Heart right ventricle (tissue), 16 donors: Measurements from ENCODE around the gene SPACDR. TPM values are rescaled to one million over a fixed set of nuclear protein-coding genes. Genes with fewer than 3 reads are reported as not detected.

ENCODE experiments used
- ATAC-seq, 8 donors: fragments of 200-7000 bp; cut with Tn5 transposase; one replicate each; pipeline ENCODE4 v1.9.1; 2020; ENCODE audit warnings: mild to moderate bottlenecking in 8 of 8, moderate library complexity in 8 of 8, moderate number of reproducible peaks in 1 of 8
- DNase-seq, 2 donors: peaks; one replicate each; pipeline ENCODE4 v3.0.0-alpha.2; 2020
- H3K27ac ChIP-seq, 10 donors: fragments of 200-600 bp; sonication (generic) in 2 of 10; one replicate each; pipeline versions ENCODE4 v1.5.0 to v1.8.0; 2020 to 2022; ENCODE audit warnings: mild to moderate bottlenecking in 3 of 10
- H3K27me3 ChIP-seq, 7 donors: fragments of 200-600 bp; one replicate each; pipeline ENCODE4 v1.8.0; 2021 to 2022; ENCODE audit warnings: mild to moderate bottlenecking in 2 of 7
- H3K36me3 ChIP-seq, 9 donors: fragments of 200-600 bp; sonication (generic) in 1 of 9; one replicate each; pipeline versions ENCODE4 v1.5.0 to v1.8.0; 2020 to 2022; ENCODE audit warnings: mild to moderate bottlenecking in 2 of 9
- H3K4me1 ChIP-seq, 9 donors: fragments of 200-600 bp; sonication (generic) in 1 of 9; one replicate each; pipeline versions ENCODE4 v1.5.0 to v1.8.0; 2020 to 2022; ENCODE audit warnings: mild to moderate bottlenecking in 4 of 9
- H3K4me3 ChIP-seq, 10 donors: fragments of 200-600 bp; sonication (generic) in 2 of 10; one replicate each; pipeline versions ENCODE4 v1.5.0 to v1.8.0; 2020 to 2022; ENCODE audit warnings: mild to moderate bottlenecking in 7 of 10, moderate library complexity in 2 of 10
- H3K9me3 ChIP-seq, 11 donors: fragments of 200-600 bp in 10 of 11; sonication (generic) in 2 of 11; one replicate each; pipeline versions ENCODE4 v1.5.0 to v1.8.0; 2013 to 2022; ENCODE audit warnings: mild to moderate bottlenecking in 2 of 11, control low read depth in 1 of 11, moderate library complexity in 1 of 11
- CTCF ChIP-seq, 9 donors: fragments of 200-600 bp; sonication (generic) in 2 of 9; IDR thresholded peaks; one replicate each; pipeline versions ENCODE4 v1.5.0 to v1.8.0; 2021 to 2022; ENCODE audit warnings: antibody characterized with exemption in 9 of 9, mild to moderate bottlenecking in 5 of 9, moderate library complexity in 1 of 9
- WGBS, 2 donors: extraction: QIAGEN DNeasy Blood & Tissue Kit; methylation state at CpG; one replicate each; pipeline ENCODE4 v1.1.7; 2013; ENCODE audit warnings: inconsistent platforms in 1 of 2; 5-methylcytosine and 5-hydroxymethylcytosine counted together
- intact Hi-C, 10 donors: fragments of 100-400 bp; cut with DNase I; formaldehyde crosslinking; loops; one replicate each; pipeline versions ENCODE4 v1.11.1 to v1.14.2; 2022
- polyA plus RNA-seq, 2 donors: library from polyadenylated mRNA; stranded (reverse); fragments of 200-250 nt; gene quantifications; one replicate each; pipeline ENCODE4 v1.2.3, GENCODE V29; 2013
- total RNA-seq, 10 donors: library from RNA; stranded (reverse); fragmentation: NEBNext Ultra II Directional in 3 of 10; extraction: Animal tissue kit (Norgen Biotek cat#: 25700) in 3 of 10; gene quantifications; one replicate each; pipeline versions ENCODE4 v1.2.1 to v1.2.4, GENCODE V29; 2021 to 2023
- donor health status: Arrhythmogenic right ventricular cardiomyopathy.
- donor health status: ischemic (EF 13 %, LVEDD 7.1; RV severe dilation, severe dysfunction).
- donor health status: healthy with polysubstance abuse.
- donor health status: DM: no; HTN: yes; CAD: no.
- donor health status: DM: no; HTN: no; CAD: no.
- donor health status: ischemic (EF 25% LVEDD 6.9; RV normal size, moderate dysfunction).
- donor health status: ischemic (EF 25% LVEDD 5.7; RV mildly dilated, moderate dysfunction).
- donor health status: healthy.
- donor health status: DM: yes; HTN: yes; CAD: no.
- donor health status: Ischemic cardiomyopathy.
- donor health status: ischemic (EF 35%, LVEDD 5.7; RV mildly dilated, moderate dysfunction).
- donor health status: nonischemic (EF 11% LVEDD 7.7; RV severe dilation, severe dysfunction).
- donor health status: DM: yes; HTN: yes; CAD: no.
- donor health status: PGD.
- donor health status: ischemic (EF 29% LVEDD 5.4; RV normal size, mild dysfunction).
- donor health status: nonischemic (EF 23%, LVEDD 6.1; RV moderate dilation, normal function).

The SPACDR gene
- total and polyA plus RNA-seq, 12 donors, result 0.28 to 1.3 (median 0.77) TPM; not detected in 4

- Histone ChIP-seq H3K4me3 (no peak overlapping the region), H3K9me3 (no peaks in the 10 kb centered on the region), H3K36me3 (peaks cover 0 to 11% (median 0%) of the 10 kb centered on the region in 9 donors), H3K27ac (no peak overlapping the region), H3K4me1 (peaks cover 0 to 3% (median 0%) of the 10 kb centered on the region in 9 donors), H3K27me3 (no peaks in the 10 kb centered on the region)
- no peak for ATAC-seq
- intact Hi-C loops, result loop anchor here in 2 of 10 donors (5.0 to 10.0 kb wide), 2 partner anchors 49 to 272 kb away; partner anchors contain the start of gene PILRB (in 1 of the 2)
- DNase-seq, result no peak
- TF ChIP-seq CTCF (IDR thresholded peaks at IDR 0.05), result no peak
- 63 to 68% methylated on average over 6 of the region's 6 CpGs for WGBS, 2 donors
Observed at GRCh38 chr7:100406767-100407166, 57.3 kb downstream of the SPACDR start.

Other genes with a start within 250 kb of the SPACDR start
- gene PVRIG, start 244.3 kb downstream of the SPACDR start, total RNA-seq, result 1 to 10 TPM in 1 of 10 donors, not detected in 9; 2.1 TPM
- gene PVRIG, start 244.3 kb downstream of the SPACDR start, polyA plus RNA-seq, result under 1 TPM; 0.22 to 0.59 TPM
- not detected for gene SPDYE3, start 156.6 kb downstream of the SPACDR start, total RNA-seq
- under 1 TPM; 0.04 to 0.15 TPM for gene SPDYE3, start 156.6 kb downstream of the SPACDR start, polyA plus RNA-seq
- gene PILRB, start 106.1 kb downstream of the SPACDR start, total RNA-seq, result 10 to 100 TPM in 6 of 10 donors, 1 to 10 TPM in 4; 7.3 to 15.5 (median 10.5) TPM
- 10 to 100 TPM; 14.5 to 69.1 TPM for gene PILRB, start 106.1 kb downstream of the SPACDR start, polyA plus RNA-seq
- 10 to 100 TPM in 1 of 10 donors, 1 to 10 TPM in 9; 1.1 to 12.4 (median 2.5) TPM for gene PILRA, start 90.8 kb downstream of the SPACDR start, total RNA-seq
- gene PILRA, start 90.8 kb downstream of the SPACDR start, polyA plus RNA-seq, result 1 to 10 TPM; 2.9 to 4.2 TPM
- gene ZCWPW1, start 35.6 kb downstream of the SPACDR start, total RNA-seq, result 1 to 10 TPM; 3.3 to 5.5 (median 4.0) TPM
- gene ZCWPW1, start 35.6 kb downstream of the SPACDR start, polyA plus RNA-seq, result 1 to 10 TPM; 7.2 to 7.5 TPM
- 10 to 100 TPM; 17.2 to 27.7 (median 23.0) TPM for gene MEPCE, start 34.4 kb downstream of the SPACDR start, total RNA-seq
- 10 to 100 TPM; 15.1 to 18.7 TPM for gene MEPCE, start 34.4 kb downstream of the SPACDR start, polyA plus RNA-seq
- gene PPP1R35, start 27.8 kb downstream of the SPACDR start, total RNA-seq, result 10 to 100 TPM in 7 of 10 donors, 1 to 10 TPM in 3; 7.5 to 18.2 (median 11.3) TPM
- 10 to 100 TPM; 30.3 to 60.4 TPM for gene PPP1R35, start 27.8 kb downstream of the SPACDR start, polyA plus RNA-seq
- 10 to 100 TPM; 36.0 to 72.3 (median 46.7) TPM for gene TSC22D4, start 15.0 kb upstream of the SPACDR start, total RNA-seq
- gene TSC22D4, start 15.0 kb upstream of the SPACDR start, polyA plus RNA-seq, result 10 to 100 TPM; 46.0 to 53.7 TPM
- under 1 TPM; 0.10 to 0.86 (median 0.30) TPM for gene NYAP1, start 19.7 kb upstream of the SPACDR start, total RNA-seq
- under 1 TPM; 0.30 to 0.59 TPM for gene NYAP1, start 19.7 kb upstream of the SPACDR start, polyA plus RNA-seq
- 10 to 100 TPM; 20.7 to 35.8 (median 28.4) TPM for gene AGFG2, start 74.9 kb upstream of the SPACDR start, total RNA-seq
- gene AGFG2, start 74.9 kb upstream of the SPACDR start, polyA plus RNA-seq, result 10 to 100 TPM in 1 of 2 donors, 1 to 10 TPM in 1; 9.9 to 24.0 TPM
- gene SAP25, start 109.6 kb upstream of the SPACDR start, total RNA-seq, result under 1 TPM in 5 of 10 donors, not detected in 5; 0.36 to 0.87 (median 0.62) TPM
- gene SAP25, start 109.6 kb upstream of the SPACDR start, polyA plus RNA-seq, result 1 to 10 TPM in 1 of 2 donors, under 1 TPM in 1; 0.88 to 2.3 TPM
- 10 to 100 TPM; 18.4 to 37.9 (median 23.6) TPM for gene LRCH4, start 121.9 kb upstream of the SPACDR start, total RNA-seq
- gene LRCH4, start 121.9 kb upstream of the SPACDR start, polyA plus RNA-seq, result 10 to 100 TPM; 36.1 to 57.6 TPM
- under 1 TPM in 8 of 10 donors, not detected in 2; 0.15 to 0.66 (median 0.40) TPM for gene FBXO24, start 122.1 kb upstream of the SPACDR start, total RNA-seq
- under 1 TPM; 0.20 to 0.73 TPM for gene FBXO24, start 122.1 kb upstream of the SPACDR start, polyA plus RNA-seq
- gene PCOLCE, start 138.1 kb upstream of the SPACDR start, total RNA-seq, result 10 to 100 TPM; 13.1 to 59.6 (median 25.8) TPM
- 10 to 100 TPM; 56.4 to 74.3 TPM for gene PCOLCE, start 138.1 kb upstream of the SPACDR start, polyA plus RNA-seq
- 10 to 100 TPM in 5 of 10 donors, 1 to 10 TPM in 5; 8.0 to 12.5 (median 9.9) TPM for gene MOSPD3, start 148.3 kb upstream of the SPACDR start, total RNA-seq
- gene MOSPD3, start 148.3 kb upstream of the SPACDR start, polyA plus RNA-seq, result 10 to 100 TPM; 11.2 to 12.6 TPM
- under 1 TPM in 3 of 10 donors, not detected in 7; 0.20 to 0.57 (median 0.49) TPM for gene TFR2, start 177.3 kb upstream of the SPACDR start, total RNA-seq
- gene TFR2, start 177.3 kb upstream of the SPACDR start, polyA plus RNA-seq, result under 1 TPM; 0.29 to 0.58 TPM
- gene ACTL6B, start 192.2 kb upstream of the SPACDR start, total RNA-seq, result not detected
- gene ACTL6B, start 192.2 kb upstream of the SPACDR start, polyA plus RNA-seq, result not detected
- gene GNB2, start 209.5 kb upstream of the SPACDR start, total RNA-seq, result 100 to 1,000 TPM in 7 of 10 donors, 10 to 100 TPM in 3; 91.6 to 150 (median 106) TPM
- 100 to 1,000 TPM in 1 of 2 donors, 10 to 100 TPM in 1; 32.8 to 227 TPM for gene GNB2, start 209.5 kb upstream of the SPACDR start, polyA plus RNA-seq
- gene GIGYF1, start 230.0 kb upstream of the SPACDR start, total RNA-seq, result 10 to 100 TPM; 20.5 to 33.9 (median 24.2) TPM
- gene GIGYF1, start 230.0 kb upstream of the SPACDR start, polyA plus RNA-seq, result 10 to 100 TPM in 1 of 2 donors, 1 to 10 TPM in 1; 9.4 to 47.3 TPM
- gene POP7, start 241.9 kb upstream of the SPACDR start, total RNA-seq, result 10 to 100 TPM; 23.2 to 34.9 (median 25.3) TPM
- gene POP7, start 241.9 kb upstream of the SPACDR start, polyA plus RNA-seq, result 10 to 100 TPM; 35.5 to 71.5 TPM